Measurements from ENCODE around the gene FCN2. TPM values are rescaled to one million over a fixed set of nuclear protein-coding genes. Genes with fewer than 3 reads are reported as not detected.

Gene FCN2
- total RNA-seq, 2 donors from 2014 or later: not detected

- ATAC-seq (ENCODE audit: insufficient number of reproducible peaks, low FRiP score, low read depth): no peak
- Histone ChIP-seq H3K4me1 (ENCODE audit: control insufficient read depth in 1 of 2, low read depth in 2 of 2) (no peaks in the 10 kb centered on the region), H3K36me3 (no peaks in the 10 kb centered on the region), H3K27ac (no peak overlapping the region), H3K4me3 (no peak overlapping the region), H3K9me3 (no peaks in the 10 kb centered on the region), H3K27me3 (replicated peaks; ENCODE audit: insufficient read depth) (no peaks in the 10 kb centered on the region)
- TF ChIP-seq CTCF (IDR thresholded peaks at IDR 0.05): no peak
- DNase-seq (ENCODE audit: low spot score): no peak
Measured at GRCh38 chr9:134889386-134890154, 9.0 kb downstream of the FCN2 start.

GRCh38 chr9:134890155-134890495, 9.5 kb downstream of the FCN2 start:
- Histone ChIP-seq H3K27ac (no peak overlapping the region), H3K4me1 (ENCODE audit: control insufficient read depth in 1 of 2, low read depth in 2 of 2) (no peaks in the 10 kb centered on the region), H3K4me3 (no peak overlapping the region), H3K9me3 (no peaks in the 10 kb centered on the region), H3K27me3 (replicated peaks; ENCODE audit: insufficient read depth) (no peaks in the 10 kb centered on the region), H3K36me3 (no peaks in the 10 kb centered on the region)
- TF ChIP-seq CTCF (IDR thresholded peaks at IDR 0.05): no peak
- ATAC-seq (ENCODE audit: insufficient number of reproducible peaks, low FRiP score, low read depth): no peak
- DNase-seq (ENCODE audit: low spot score): no peak

GRCh38 chr9:134891053-134891452, 10.4 kb downstream of the FCN2 start:
- no peak overlapping the region for H3K27ac ChIP-seq
- H3K9me3 ChIP-seq: no peaks in the 10 kb centered on the region
- H3K4me3 ChIP-seq: no peak overlapping the region
- no peaks in the 10 kb centered on the region for H3K36me3 ChIP-seq
- H3K4me1 ChIP-seq (ENCODE audit: control insufficient read depth in 1 of 2, low read depth in 2 of 2): no peaks in the 10 kb centered on the region
- DNase-seq (ENCODE audit: low spot score): no peak
- no peak for ATAC-seq (ENCODE audit: insufficient number of reproducible peaks, low FRiP score, low read depth)
- no peak for TF ChIP-seq CTCF (IDR thresholded peaks at IDR 0.05)
- H3K27me3 ChIP-seq (replicated peaks; ENCODE audit: insufficient read depth): no peaks in the 10 kb centered on the region

GRCh38 chr9:134891713-134892112, 11.1 kb downstream of the FCN2 start:
- TF ChIP-seq CTCF (IDR thresholded peaks at IDR 0.05): no peak
- no peaks in the 10 kb centered on the region for H3K36me3 ChIP-seq
- no peak overlapping the region for H3K27ac ChIP-seq
- no peaks in the 10 kb centered on the region for H3K9me3 ChIP-seq
- no peaks in the 10 kb centered on the region for H3K4me1 ChIP-seq (ENCODE audit: control insufficient read depth in 1 of 2, low read depth in 2 of 2)
- ATAC-seq (ENCODE audit: insufficient number of reproducible peaks, low FRiP score, low read depth) (no peak), DNase-seq (ENCODE audit: low spot score) (no peak)
- no peak overlapping the region for H3K4me3 ChIP-seq
- H3K27me3 ChIP-seq (replicated peaks; ENCODE audit: insufficient read depth): no peaks in the 10 kb centered on the region

GRCh38 chr9:134892221-134892620, 11.6 kb downstream of the FCN2 start:
- H3K36me3 ChIP-seq: no peaks in the 10 kb centered on the region
- no peak overlapping the region for H3K27ac ChIP-seq
- ATAC-seq (ENCODE audit: insufficient number of reproducible peaks, low FRiP score, low read depth) (no peak), DNase-seq (ENCODE audit: low spot score) (no peak)
- no peak overlapping the region for H3K4me3 ChIP-seq
- TF ChIP-seq CTCF (IDR thresholded peaks at IDR 0.05): no peak
- H3K27me3 ChIP-seq (replicated peaks; ENCODE audit: insufficient read depth): no peaks in the 10 kb centered on the region
- H3K9me3 ChIP-seq: no peaks in the 10 kb centered on the region
- H3K4me1 ChIP-seq (ENCODE audit: control insufficient read depth in 1 of 2, low read depth in 2 of 2): no peaks in the 10 kb centered on the region
